ENCODE measurements around the gene GUCA1A. TPM values are rescaled to one million over a fixed set of nuclear protein-coding genes. Genes with fewer than 3 reads are reported as not detected.

Gene GUCA1A
- total and polyA plus RNA-seq, 4 donors: 0.02 to 0.04 TPM; not detected in 2

DNA sequence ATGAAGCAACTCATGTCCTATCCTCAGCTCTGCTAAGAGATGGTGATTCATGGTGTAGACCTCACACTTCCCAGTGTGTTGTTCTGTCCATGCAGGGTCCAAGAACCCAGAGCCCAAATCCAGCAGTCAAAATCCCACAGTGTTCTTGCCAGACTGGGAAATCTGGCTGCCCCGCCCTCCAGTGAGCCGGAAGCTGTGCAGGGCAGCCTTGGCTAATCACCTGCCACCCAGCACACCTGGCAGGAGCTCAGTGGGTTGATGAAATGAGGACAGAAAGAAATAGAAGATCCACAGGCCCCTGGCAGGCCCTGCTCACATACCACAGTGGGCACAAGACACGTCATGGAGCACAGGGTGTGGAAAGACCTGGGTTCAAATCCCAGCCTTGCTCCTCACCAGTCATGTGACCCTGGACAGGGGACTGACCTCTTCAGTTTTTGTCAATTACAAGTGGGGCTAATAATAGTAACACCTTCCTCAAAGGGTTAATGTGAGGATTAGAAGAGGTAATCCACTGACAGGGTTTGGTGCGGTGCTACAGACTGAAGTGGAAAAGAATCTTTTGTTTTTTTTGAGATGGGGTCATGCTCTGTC is 13.6 kb upstream of the GUCA1A start:
- Histone ChIP-seq H3K27ac (ENCODE audit: low read depth in 1 of 2, low read length in 1 of 2) (no peak overlapping the region), H3K27me3 (ENCODE audit: control insufficient read depth in 3 of 3, insufficient read depth in 3 of 3, low read length in 2 of 3) (no peaks in the 10 kb centered on the region), H3K4me3 (no peak overlapping the region), H3K4me1 (ENCODE audit: control insufficient read depth in 5 of 5, insufficient read depth in 5 of 5, low read length in 5 of 5) (no peaks in the 10 kb centered on the region), H3K9ac (ENCODE audit: insufficient read depth in 1 of 2, low read length in 2 of 2) (no peak overlapping the region), H3K9me3 (ENCODE audit: control insufficient read depth in 4 of 4, insufficient read depth in 3 of 4, low read length in 3 of 4) (peaks cover 0 to 1% (median 0%) of the 10 kb centered on the region in 4 donors), H3K36me3 (ENCODE audit: control insufficient read depth in 4 of 4, insufficient read depth in 4 of 4, low read length in 4 of 4) (no peaks in the 10 kb centered on the region)
- DNase-seq (no peak), ATAC-seq (ENCODE audit: insufficient read depth, low FRiP score) (no peak)
- TF ChIP-seq, protein P1, sequence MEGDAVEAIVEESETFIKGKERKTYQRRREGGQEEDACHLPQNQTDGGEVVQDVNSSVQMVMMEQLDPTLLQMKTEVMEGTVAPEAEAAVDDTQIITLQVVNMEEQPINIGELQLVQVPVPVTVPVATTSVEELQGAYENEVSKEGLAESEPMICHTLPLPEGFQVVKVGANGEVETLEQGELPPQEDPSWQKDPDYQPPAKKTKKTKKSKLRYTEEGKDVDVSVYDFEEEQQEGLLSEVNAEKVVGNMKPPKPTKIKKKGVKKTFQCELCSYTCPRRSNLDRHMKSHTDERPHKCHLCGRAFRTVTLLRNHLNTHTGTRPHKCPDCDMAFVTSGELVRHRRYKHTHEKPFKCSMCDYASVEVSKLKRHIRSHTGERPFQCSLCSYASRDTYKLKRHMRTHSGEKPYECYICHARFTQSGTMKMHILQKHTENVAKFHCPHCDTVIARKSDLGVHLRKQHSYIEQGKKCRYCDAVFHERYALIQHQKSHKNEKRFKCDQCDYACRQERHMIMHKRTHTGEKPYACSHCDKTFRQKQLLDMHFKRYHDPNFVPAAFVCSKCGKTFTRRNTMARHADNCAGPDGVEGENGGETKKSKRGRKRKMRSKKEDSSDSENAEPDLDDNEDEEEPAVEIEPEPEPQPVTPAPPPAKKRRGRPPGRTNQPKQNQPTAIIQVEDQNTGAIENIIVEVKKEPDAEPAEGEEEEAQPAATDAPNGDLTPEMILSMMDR (IDR thresholded peaks at IDR 0.05; ENCODE audit: control extremely low read depth, extremely low read depth): no peak
- 66 to 93% methylated on average over 4 of the region's 4 CpGs for WGBS, 2 donors

DNA sequence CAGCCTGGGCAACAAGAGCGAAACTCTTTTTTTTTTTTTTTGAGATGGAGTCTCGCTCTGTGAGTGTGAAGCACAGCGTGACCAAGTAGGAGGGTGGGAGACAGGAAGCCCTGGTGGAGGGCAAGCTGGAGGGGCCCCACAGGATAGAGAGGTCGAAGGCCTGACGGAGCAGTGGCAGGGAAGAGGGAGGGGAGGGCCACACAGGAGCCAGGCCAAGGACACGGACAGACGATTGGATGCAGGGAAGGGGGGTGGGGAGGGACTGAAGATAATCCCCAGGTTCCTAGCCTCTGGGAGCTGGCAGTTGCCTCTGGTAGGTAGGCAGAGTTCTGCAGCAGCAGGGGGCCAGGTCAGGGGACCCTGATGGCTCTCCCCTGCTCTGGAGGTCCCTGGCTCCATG is 10.8 kb upstream of the GUCA1A start:
- Histone ChIP-seq H3K36me3 (ENCODE audit: control insufficient read depth in 4 of 4, insufficient read depth in 4 of 4, low read length in 4 of 4) (no peaks in the 10 kb centered on the region), H3K9me3 (ENCODE audit: control insufficient read depth in 4 of 4, insufficient read depth in 3 of 4, low read length in 3 of 4) (no peaks in the 10 kb centered on the region), H3K4me3 (no peak overlapping the region), H3K27ac (ENCODE audit: low read depth in 1 of 2, low read length in 1 of 2) (no peak overlapping the region), H3K4me1 (ENCODE audit: control insufficient read depth in 5 of 5, insufficient read depth in 5 of 5, low read length in 5 of 5) (no peaks in the 10 kb centered on the region), H3K27me3 (ENCODE audit: control insufficient read depth in 3 of 3, insufficient read depth in 3 of 3, low read length in 2 of 3) (no peaks in the 10 kb centered on the region), H3K9ac (ENCODE audit: insufficient read depth in 1 of 2, low read length in 2 of 2) (no peak overlapping the region)
- no peak for DNase-seq
- TF ChIP-seq, protein P1 (IDR thresholded peaks at IDR 0.05; ENCODE audit: control extremely low read depth, extremely low read depth): no peak
- WGBS, 2 donors: 59 to 60% methylated on average over 7 of the region's 7 CpGs
- ATAC-seq (ENCODE audit: insufficient read depth, low FRiP score): no peak

DNA sequence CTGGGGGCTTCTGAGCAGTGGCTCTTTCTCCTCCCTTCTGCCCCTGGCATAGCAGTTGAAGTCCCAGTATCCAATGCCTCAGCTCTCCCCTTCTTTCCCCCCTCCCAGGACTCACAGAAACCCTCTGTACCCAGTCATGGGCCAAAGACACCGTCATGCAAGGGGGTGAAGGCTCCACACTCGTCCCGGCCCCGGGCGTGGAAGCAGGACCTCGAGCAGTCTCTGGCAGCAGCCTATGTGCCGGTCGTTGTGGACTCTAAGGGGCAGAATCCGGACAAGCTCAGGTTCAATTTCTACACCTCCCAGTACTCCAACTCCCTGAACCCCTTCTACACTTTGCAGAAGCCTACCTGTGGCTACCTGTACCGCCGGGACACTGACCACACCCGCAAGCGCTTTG is 10.4 kb upstream of the GUCA1A start:
- no peak for ATAC-seq (ENCODE audit: insufficient read depth, low FRiP score)
- Histone ChIP-seq H3K36me3 (ENCODE audit: control insufficient read depth in 4 of 4, insufficient read depth in 4 of 4, low read length in 4 of 4) (no peaks in the 10 kb centered on the region), H3K27ac (ENCODE audit: low read depth in 1 of 2, low read length in 1 of 2) (no peak overlapping the region), H3K9ac (ENCODE audit: insufficient read depth in 1 of 2, low read length in 2 of 2) (no peak overlapping the region), H3K4me1 (ENCODE audit: control insufficient read depth in 5 of 5, insufficient read depth in 5 of 5, low read length in 5 of 5) (no peaks in the 10 kb centered on the region), H3K9me3 (ENCODE audit: control insufficient read depth in 4 of 4, insufficient read depth in 3 of 4, low read length in 3 of 4) (no peaks in the 10 kb centered on the region), H3K4me3 (no peak overlapping the region), H3K27me3 (ENCODE audit: control insufficient read depth in 3 of 3, insufficient read depth in 3 of 3, low read length in 2 of 3) (no peaks in the 10 kb centered on the region)
- DNase-seq: no peak
- TF ChIP-seq, protein P1 (IDR thresholded peaks at IDR 0.05; ENCODE audit: control extremely low read depth, extremely low read depth): no peak
- 87 to 90% methylated on average over 13 of the region's 13 CpGs for WGBS, 2 donors

DNA sequence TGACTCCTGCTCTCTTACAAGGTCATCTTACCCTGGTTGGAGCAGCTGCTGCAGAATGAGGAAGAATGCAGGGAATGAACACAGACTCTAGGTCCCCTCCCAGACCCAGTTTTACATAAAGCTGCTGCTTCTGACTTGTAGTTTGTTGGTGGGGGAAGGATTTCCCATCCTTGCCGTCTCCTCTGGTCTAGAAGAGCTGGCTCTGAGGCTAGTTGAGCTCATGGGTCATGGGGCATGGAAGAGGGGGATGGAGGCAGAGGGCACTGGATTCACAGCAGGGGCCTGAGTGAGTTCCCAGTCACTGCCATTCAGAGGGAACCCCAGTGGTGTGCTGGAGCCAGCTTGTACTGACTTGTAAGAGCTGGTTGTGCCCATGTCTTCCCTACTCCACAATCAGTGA is 9.2 kb upstream of the GUCA1A start:
- Histone ChIP-seq H3K9me3 (ENCODE audit: control insufficient read depth in 4 of 4, insufficient read depth in 3 of 4, low read length in 3 of 4) (no peaks in the 10 kb centered on the region), H3K27ac (ENCODE audit: low read depth in 1 of 2, low read length in 1 of 2) (no peak overlapping the region), H3K36me3 (ENCODE audit: control insufficient read depth in 4 of 4, insufficient read depth in 4 of 4, low read length in 4 of 4) (no peaks in the 10 kb centered on the region), H3K4me1 (ENCODE audit: control insufficient read depth in 5 of 5, insufficient read depth in 5 of 5, low read length in 5 of 5) (no peaks in the 10 kb centered on the region), H3K9ac (ENCODE audit: insufficient read depth in 1 of 2, low read length in 2 of 2) (no peak overlapping the region), H3K4me3 (no peak overlapping the region), H3K27me3 (ENCODE audit: control insufficient read depth in 3 of 3, insufficient read depth in 3 of 3, low read length in 2 of 3) (no peaks in the 10 kb centered on the region)
- DNase-seq (no peak), ATAC-seq (ENCODE audit: insufficient read depth, low FRiP score) (no peak)
- WGBS, 2 donors: 39 to 74% methylated on average over 1 of the region's 1 CpG
- TF ChIP-seq, protein P1 (IDR thresholded peaks at IDR 0.05; ENCODE audit: control extremely low read depth, extremely low read depth): no peak

All from lung (tissue), 12 donors.